Kidney (tissue), 14 donors: ENCODE results near the gene PLEKHA8. TPM values are rescaled to one million over a fixed set of nuclear protein-coding genes. Genes with fewer than 3 reads are reported as not detected.

Source experiments
- DNase-seq, 5 donors: peaks; one replicate each; pipeline ENCODE4 v3.0.0-alpha.2; 2013 to 2020
- FAIRE-seq: peaks from 2 replicates; lab custom pipeline; 2012; peaks lifted over from hg19 to GRCh38; lab: Jason Lieb, UNC
- H3K27ac ChIP-seq, 2 donors: one replicate each; pipeline ENCODE4 v1.7.0; 2013; ENCODE audit warnings: low read depth in 2 of 2, low read length in 2 of 2, inconsistent platforms in 1 of 2
- H3K27me3 ChIP-seq: one replicate; pipeline ENCODE4 v1.7.1; 2013; ENCODE audit warnings: low read length, inconsistent platforms; ENCODE audit not compliant: control insufficient read depth, insufficient read depth
- H3K36me3 ChIP-seq, 3 donors: one replicate each; pipeline versions ENCODE4 v1.7.0 to v1.7.1; 2013; ENCODE audit warnings: low read length in 3 of 3, control low read depth in 1 of 3, inconsistent platforms in 1 of 3; ENCODE audit not compliant: insufficient read depth in 3 of 3, control insufficient read depth in 2 of 3
- H3K4me1 ChIP-seq, 3 donors: one replicate each; pipeline versions ENCODE4 v1.7.0 to v1.7.1; 2013; ENCODE audit warnings: low read length in 3 of 3, inconsistent platforms in 1 of 3, low read depth in 1 of 3; ENCODE audit not compliant: control insufficient read depth in 2 of 3, insufficient read depth in 2 of 3
- H3K4me3 ChIP-seq, 3 donors: one replicate each; pipeline versions ENCODE4 v1.7.0 to v1.8.1; 2013; ENCODE audit warnings: low read length in 3 of 3, control low read depth in 1 of 3, inconsistent platforms in 1 of 3
- H3K9ac ChIP-seq, 3 donors: one replicate each; pipeline versions ENCODE4 v1.7.0 to v1.7.1; 2013; ENCODE audit warnings: low read length in 3 of 3, control low read depth in 1 of 3, inconsistent platforms in 1 of 3
- H3K9me3 ChIP-seq, 3 donors: one replicate each; pipeline versions ENCODE4 v1.7.0 to v1.7.1; 2013; ENCODE audit warnings: low read length in 3 of 3, control low read depth in 1 of 3, inconsistent platforms in 1 of 3; ENCODE audit not compliant: control insufficient read depth in 2 of 3, insufficient read depth in 1 of 3
- CTCF ChIP-seq: IDR thresholded peaks from 3 replicates; pipeline ENCODE4 v1.5.1; 2012; ENCODE audit warnings: mild to moderate bottlenecking, moderate library complexity, borderline replicate concordance; ENCODE audit not compliant: insufficient read depth; ENCODE audit errors: extremely low read depth
- intact Hi-C: fragments of 100-400 bp; cut with DNase I; formaldehyde crosslinking; loops from one replicate; pipeline ENCODE4 v1.11.1; 2022
- polyA plus RNA-seq: library from polyadenylated mRNA; stranded (reverse); fragments of 350-450 nt; fragmentation: Illumina TruSeq; extraction: RNeasy Lipid Tissue Mini Kit (QIAGEN cat#74804); gene quantifications from one replicate; pipeline ENCODE4 v1.2.3, GENCODE V29; 2014; ENCODE audit warnings: low read depth, low replicate concordance; ENCODE audit not compliant: insufficient read depth
- total RNA-seq: library from RNA; stranded (reverse); fragmentation: NEBNext Ultra II Directional; extraction: Animal tissue kit (Norgen Biotek cat#: 25700); gene quantifications from one replicate; pipeline ENCODE4 v1.2.1, GENCODE V29; 2021
- donor health status: control.
- donor health status: control.
- donor health status: control.
- donor health status: control.
- donor health status: control.
- donor health status: DM: yes; HTN: yes; CAD: no.
- donor health status: Normal renal cell carcinoma (clear cell type).

Gene PLEKHA8
- total and polyA plus RNA-seq, 2 donors from 2014 or later = 4.8 to 8.5 TPM

DNA sequence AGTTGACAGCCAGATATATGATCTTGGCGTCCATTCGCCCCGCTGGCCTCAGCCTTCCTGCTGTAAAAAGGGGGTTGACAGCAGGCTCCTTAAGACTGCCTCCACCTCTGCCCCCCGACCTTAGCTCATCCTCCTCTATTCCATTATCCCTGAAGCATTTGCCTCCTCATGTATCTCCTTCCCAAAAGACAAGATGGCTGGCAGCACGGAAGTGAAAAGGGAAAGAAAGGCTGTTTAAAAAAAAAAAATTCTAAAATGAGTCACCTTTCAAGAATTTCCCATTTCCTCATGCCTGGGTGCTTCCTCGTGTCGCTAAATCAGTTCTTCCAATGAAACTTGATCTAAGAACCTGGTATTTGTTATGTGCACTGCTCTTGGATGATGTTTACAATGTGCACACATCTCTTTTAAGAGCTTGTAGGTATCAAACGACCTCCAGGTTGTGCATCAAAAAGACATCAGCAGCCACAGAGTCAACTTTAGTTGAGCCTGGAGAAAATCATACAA lies 40.3 kb upstream of the PLEKHA8 start:
- intact Hi-C loops = no loop called here
- Histone ChIP-seq H3K9me3 (peaks cover 0 to 3% (median 0%) of the 10 kb centered on the region in 3 donors), H3K27ac (peak overlapping the region; percentile 81 to 91), H3K9ac (peak overlapping the region in 2 of 3 donors; percentile 36 to 52), H3K27me3 (no peaks in the 10 kb centered on the region), H3K4me1 (peaks cover 0 to 3% (median 2%) of the 10 kb centered on the region in 3 donors), H3K36me3 (no peaks in the 10 kb centered on the region), H3K4me3 (peak overlapping the region; percentile 42 to 69 (median 69))
- FAIRE-seq (no peak), DNase-seq (peak in 4 of 5 donors; percentile 50 to 87 (median 78))
- no peak for TF ChIP-seq CTCF

DNA sequence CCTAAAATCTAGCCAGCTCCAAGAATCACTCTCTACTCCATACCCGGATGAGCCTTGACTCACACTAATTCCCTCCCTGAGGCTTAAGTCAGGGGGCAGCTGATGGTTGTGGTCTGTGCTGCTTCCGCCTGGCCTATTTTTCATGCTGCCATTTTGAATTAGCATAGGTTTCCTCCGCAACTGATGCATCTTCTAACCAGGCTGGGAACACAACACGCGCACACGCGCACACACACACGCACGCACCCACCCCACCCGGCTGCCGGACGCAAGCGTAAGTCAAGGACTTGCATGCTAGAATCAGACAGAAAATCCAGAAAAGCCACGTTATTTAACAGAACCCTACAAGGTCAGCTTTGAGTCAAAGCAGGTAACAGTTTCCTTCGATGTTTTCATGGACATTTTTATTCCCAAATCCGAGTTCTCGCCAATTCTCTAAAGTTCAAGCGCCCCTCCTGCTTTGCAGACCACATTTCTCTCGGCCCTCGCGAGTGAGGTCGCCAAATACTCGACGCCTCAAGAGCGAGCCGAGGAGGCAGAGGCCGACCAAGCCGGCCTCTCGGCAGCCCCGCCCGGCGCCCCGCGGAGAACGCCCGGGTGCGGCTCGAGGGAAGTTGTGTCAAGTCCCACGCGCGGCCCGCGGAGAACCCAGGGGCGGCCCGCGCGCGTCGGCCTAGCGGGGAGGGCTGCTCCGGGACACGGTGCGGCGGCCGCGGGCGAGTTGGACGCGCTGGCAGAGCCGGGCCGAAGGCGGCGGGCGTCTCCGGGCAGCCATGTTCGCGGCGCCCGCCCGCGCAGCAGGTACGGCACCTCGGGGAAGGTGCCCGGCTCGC lies 39.6 kb upstream of the PLEKHA8 start:
- Histone ChIP-seq H3K9ac (peak overlapping the region in 2 of 3 donors; percentile 52 to 85), H3K27ac (peak overlapping the region; percentile 81 to 91), H3K36me3 (no peaks in the 10 kb centered on the region), H3K4me1 (peaks cover 0 to 3% (median 2%) of the 10 kb centered on the region in 3 donors), H3K4me3 (peak overlapping the region; percentile 55 to 69 (median 69)), H3K27me3 (no peaks in the 10 kb centered on the region), H3K9me3 (peaks cover 0 to 10% (median 0%) of the 10 kb centered on the region in 3 donors)
- no peak for TF ChIP-seq CTCF
- peak; percentile 56 to 79 (median 77) for DNase-seq
- FAIRE-seq = no peak
- intact Hi-C loops = no loop called here

- Histone ChIP-seq H3K9me3 (peaks cover 0 to 10% (median 0%) of the 10 kb centered on the region in 3 donors), H3K4me3 (peak within 1 kb of the TSS; percentile 55 to 69 (median 69)), H3K27ac (peak within 1 kb of the TSS; percentile 81 to 91), H3K36me3 (no peaks in the 10 kb centered on the region), H3K27me3 (no peaks in the 10 kb centered on the region), H3K4me1 (peaks cover 0 to 3% (median 2%) of the 10 kb centered on the region in 3 donors), H3K9ac (peak within 1 kb of the TSS; percentile 48 to 85 (median 52))
- no peak for FAIRE-seq
- TF ChIP-seq CTCF = peak; percentile 10
- DNase-seq = peak in 4 of 5 donors; percentile 74 to 87 (median 78)
- intact Hi-C loops = no loop called here
Observed at GRCh38 chr7:29989257-29989995, 38.8 kb upstream of the PLEKHA8 start, which contains the start of gene SCRN1. Gene SCRN1 (minus strand): TSS chr7:29989801. CDS start chr7:29969067, 20,734 bp downstream.
